ENCODE data around the gene NDUFA12. TPM values are rescaled to one million over a fixed set of nuclear protein-coding genes. Genes with fewer than 3 reads are reported as not detected.

NDUFA12 gene
- total and polyA plus RNA-seq, 8 donors: 76.0 to 87.2 (median 80.9) TPM

DNA sequence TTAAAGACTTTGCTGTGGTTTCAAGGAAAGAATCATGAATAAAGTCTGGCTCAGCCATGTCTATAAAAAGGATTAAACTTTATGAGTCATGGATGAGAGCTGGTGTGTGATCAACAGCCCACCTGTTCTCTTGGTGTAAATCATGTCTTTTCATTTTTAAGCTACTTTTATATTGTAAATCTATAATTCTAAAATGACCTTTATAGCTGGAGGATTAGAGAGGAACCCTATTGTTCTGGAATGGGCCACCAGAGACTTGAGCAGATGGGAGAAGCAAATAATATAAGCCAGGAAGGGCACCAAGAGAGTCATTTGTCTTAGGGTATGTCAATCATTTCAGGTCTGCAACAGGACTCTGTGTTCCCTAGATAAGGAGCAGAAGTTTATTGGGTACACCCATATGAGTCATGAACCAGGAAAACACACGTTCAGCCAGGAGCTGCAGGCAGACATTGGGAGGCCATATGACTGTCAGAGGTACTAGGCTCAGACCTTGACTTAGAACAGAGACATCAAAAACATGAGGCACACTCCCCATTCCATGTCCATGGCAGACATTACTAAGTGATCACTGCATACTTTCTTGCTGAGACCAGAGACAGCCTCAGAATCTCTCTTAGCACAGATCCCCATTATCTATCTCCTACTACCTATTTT, 49.3 kb downstream of the NDUFA12 start:
- Histone ChIP-seq H3K4me1 (peaks cover 0 to 3% of the 10 kb centered on the region in 2 donors), H3K27ac (peak overlapping the region in 1 of 2 donors; percentile 41), H3K9me3 (no peaks in the 10 kb centered on the region), H3K27me3 (no peaks in the 10 kb centered on the region), H3K4me3 (no peak overlapping the region), H3K36me3 (no peaks in the 10 kb centered on the region)
- TF ChIP-seq, protein P1, sequence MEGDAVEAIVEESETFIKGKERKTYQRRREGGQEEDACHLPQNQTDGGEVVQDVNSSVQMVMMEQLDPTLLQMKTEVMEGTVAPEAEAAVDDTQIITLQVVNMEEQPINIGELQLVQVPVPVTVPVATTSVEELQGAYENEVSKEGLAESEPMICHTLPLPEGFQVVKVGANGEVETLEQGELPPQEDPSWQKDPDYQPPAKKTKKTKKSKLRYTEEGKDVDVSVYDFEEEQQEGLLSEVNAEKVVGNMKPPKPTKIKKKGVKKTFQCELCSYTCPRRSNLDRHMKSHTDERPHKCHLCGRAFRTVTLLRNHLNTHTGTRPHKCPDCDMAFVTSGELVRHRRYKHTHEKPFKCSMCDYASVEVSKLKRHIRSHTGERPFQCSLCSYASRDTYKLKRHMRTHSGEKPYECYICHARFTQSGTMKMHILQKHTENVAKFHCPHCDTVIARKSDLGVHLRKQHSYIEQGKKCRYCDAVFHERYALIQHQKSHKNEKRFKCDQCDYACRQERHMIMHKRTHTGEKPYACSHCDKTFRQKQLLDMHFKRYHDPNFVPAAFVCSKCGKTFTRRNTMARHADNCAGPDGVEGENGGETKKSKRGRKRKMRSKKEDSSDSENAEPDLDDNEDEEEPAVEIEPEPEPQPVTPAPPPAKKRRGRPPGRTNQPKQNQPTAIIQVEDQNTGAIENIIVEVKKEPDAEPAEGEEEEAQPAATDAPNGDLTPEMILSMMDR (IDR thresholded peaks at IDR 0.05): no peak
- DNase-seq (no peak), ATAC-seq (peak; percentile 76)
- intact Hi-C loops (cut with DNase I): no loop called here

DNA sequence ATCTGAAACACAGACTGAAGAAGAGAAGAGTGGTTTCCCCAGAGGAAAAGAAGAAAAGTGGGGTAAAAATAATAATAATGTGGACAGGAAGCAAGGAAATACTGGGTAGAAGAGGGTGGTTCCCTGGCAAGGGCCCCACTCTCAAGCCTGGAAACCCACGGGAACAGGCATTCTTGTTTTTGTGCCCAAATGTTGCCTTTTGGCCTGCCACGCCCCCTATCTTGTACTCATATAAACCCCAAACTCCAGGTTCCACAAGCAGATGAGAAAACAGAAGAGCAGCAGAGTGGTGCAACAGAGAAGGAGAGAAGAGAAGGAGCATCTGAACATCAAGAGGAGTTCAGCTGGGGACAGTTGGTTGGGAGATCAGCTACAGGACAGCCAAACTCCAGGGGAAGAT, 51.2 kb downstream of the NDUFA12 start:
- H3K4me1 ChIP-seq: peaks cover 0 to 3% of the 10 kb centered on the region in 2 donors
- DNase-seq: no peak
- no peak overlapping the region for H3K27ac ChIP-seq
- H3K36me3 ChIP-seq: no peaks in the 10 kb centered on the region
- intact Hi-C loops (cut with DNase I): no loop called here
- H3K4me3 ChIP-seq: no peak overlapping the region
- no peaks in the 10 kb centered on the region for H3K9me3 ChIP-seq
- no peak for ATAC-seq
- H3K27me3 ChIP-seq: no peaks in the 10 kb centered on the region
- TF ChIP-seq, protein P1 (IDR thresholded peaks at IDR 0.05): no peak

DNA sequence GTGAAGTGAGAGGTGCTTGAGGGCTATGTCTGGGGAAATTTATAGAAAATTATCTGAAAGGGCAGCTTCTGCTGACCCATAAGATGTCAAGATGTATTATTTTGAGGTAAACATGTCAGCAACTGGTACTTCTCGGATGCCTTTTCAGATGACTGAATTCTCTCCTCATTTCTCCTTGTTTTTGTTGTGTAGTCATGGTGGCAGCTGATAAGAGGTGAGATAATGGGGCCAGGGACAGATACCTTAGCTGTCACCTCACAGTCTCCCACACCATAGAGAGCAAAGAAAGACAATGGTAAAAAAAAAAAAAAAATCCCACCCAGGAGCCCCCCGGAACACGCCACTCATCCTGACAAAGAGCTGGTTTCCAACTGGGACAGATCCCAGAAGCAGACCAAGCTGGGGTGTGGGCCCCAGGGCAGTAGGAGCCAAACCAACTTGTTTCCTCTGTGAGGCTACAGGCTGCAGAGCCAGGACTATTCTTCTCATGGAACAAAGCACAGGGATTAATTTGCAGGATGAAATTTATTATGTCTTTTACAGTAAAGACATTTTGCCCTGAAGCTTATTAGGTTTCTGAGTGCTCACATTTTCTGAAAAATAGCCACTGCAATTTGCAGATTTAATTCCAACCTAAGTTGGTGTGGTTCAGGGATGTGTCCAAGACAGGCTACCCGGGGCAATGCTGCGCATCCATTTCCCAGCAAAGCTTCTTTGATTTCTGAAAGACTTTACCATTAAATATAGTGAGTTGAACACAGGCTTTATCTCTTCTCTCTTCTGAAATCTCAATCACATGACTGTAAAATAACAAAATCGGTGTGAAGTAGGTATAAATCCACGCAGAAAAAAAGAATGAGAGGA, 52.2 kb downstream of the NDUFA12 start:
- TF ChIP-seq, protein P1 (IDR thresholded peaks at IDR 0.05): no peak
- intact Hi-C loops (cut with DNase I): no loop called here
- Histone ChIP-seq H3K9me3 (no peaks in the 10 kb centered on the region), H3K36me3 (no peaks in the 10 kb centered on the region), H3K27me3 (no peaks in the 10 kb centered on the region), H3K4me3 (no peak overlapping the region), H3K27ac (no peak overlapping the region), H3K4me1 (peaks cover 0 to 3% of the 10 kb centered on the region in 2 donors)
- ATAC-seq (no peak), DNase-seq (no peak)

DNA sequence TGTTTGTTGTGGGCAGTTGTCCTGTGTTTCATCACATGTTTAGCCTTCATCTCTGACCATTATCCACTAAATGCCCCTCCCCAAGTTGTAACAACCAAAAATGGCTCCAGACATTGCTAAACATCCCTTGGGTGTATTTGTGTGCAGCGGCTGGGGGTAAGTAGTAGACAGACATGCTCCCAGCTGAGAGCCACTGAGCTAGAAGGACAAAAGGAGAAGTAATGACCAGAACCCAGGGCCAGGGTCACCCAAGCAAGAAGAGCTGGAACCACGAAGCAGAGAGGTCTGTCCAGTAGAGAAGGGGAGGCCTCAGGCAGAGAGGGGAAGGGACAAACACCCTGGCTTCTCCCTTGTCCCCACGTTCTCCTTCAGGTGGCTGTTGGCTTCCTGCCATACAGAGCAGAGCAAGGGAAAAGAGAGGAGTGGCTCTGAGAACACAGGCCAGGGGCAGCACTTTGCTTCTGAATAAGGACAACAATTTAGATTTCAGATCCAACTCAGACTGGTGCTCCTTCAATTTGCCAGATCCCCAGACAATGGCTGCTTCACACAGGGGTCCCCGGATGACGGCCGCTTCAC, 55.2 kb downstream of the NDUFA12 start:
- Histone ChIP-seq H3K4me3 (no peak overlapping the region), H3K9me3 (no peaks in the 10 kb centered on the region), H3K27me3 (no peaks in the 10 kb centered on the region), H3K27ac (no peak overlapping the region), H3K4me1 (no peaks in the 10 kb centered on the region), H3K36me3 (no peaks in the 10 kb centered on the region)
- TF ChIP-seq, protein P1 (IDR thresholded peaks at IDR 0.05): no peak
- DNase-seq (no peak), ATAC-seq (no peak)
- intact Hi-C loops (cut with DNase I): no loop called here

DNA sequence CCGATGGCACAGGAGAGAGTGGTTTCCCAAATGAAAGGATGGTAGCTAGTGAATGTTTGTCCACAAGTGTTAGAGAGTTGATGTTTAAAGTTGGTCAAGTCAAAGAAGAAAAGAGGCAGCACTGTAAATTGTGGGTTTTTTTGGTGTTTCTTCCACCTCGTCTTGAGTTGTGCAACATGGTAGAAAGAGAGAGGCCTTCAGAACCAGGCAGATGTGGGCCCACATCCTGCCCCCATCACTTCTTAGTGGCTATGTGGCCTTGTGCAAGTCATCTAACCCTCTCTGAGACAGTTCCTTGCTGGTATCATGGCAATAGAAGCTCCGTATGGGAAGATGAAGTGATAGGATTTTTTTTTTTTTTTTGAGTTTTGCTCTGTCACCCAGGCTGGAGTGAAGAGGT, 60.8 kb downstream of the NDUFA12 start:
- H3K27ac ChIP-seq: no peak overlapping the region
- no peaks in the 10 kb centered on the region for H3K9me3 ChIP-seq
- no peaks in the 10 kb centered on the region for H3K36me3 ChIP-seq
- no peaks in the 10 kb centered on the region for H3K27me3 ChIP-seq
- DNase-seq: no peak
- intact Hi-C loops (cut with DNase I): no loop called here
- ATAC-seq: no peak
- H3K4me3 ChIP-seq: no peak overlapping the region
- peaks cover 3 to 7% of the 10 kb centered on the region in 2 donors for H3K4me1 ChIP-seq
- TF ChIP-seq, protein P1 (IDR thresholded peaks at IDR 0.05): no peak
